A673 (cell line): ENCODE data around the gene CCNYL1. TPM values are rescaled to one million over a fixed set of nuclear protein-coding genes. Genes with fewer than 3 reads are reported as not detected.
"Not testable (repeated sequence)": the region's sequence is repeated elsewhere in the genome, so short reads cannot be mapped to it uniquely, and the experiment has no call there.

Experiments
- BruUV-seq: library from RNA; stranded (reverse); fragments of 400-500 nt; replicated peaks from 2 replicates; lab custom pipeline; 2021; lab: Mats Ljungman, UMichigan
- CTCF ChIA-PET: fragments of 300-600 bp; sonication (Branson Sonifier 250); formaldehyde crosslinking; loops from one replicate; lab custom pipeline; 2022; ENCODE audit warnings: antibody characterized with exemption; lab: Charles Lee
- POLR2A ChIA-PET: fragments of 300-600 bp; sonication (Branson Sonifier 250); formaldehyde crosslinking; loops from one replicate; lab custom pipeline; 2022; ENCODE audit warnings: antibody characterized with exemption; ENCODE audit not compliant: low non-redundant PET; lab: Charles Lee
- DNase-seq: peaks from one replicate; pipeline ENCODE4 v3.0.0-alpha.2; 2015; ENCODE audit warnings: low spot score
- H3K27ac ChIP-seq: fragments of 200-600 bp; sonication (generic); 2 replicates; pipeline ENCODE4 v1.5.1; 2016; ENCODE audit warnings: mixed run types, low read depth, mild to moderate bottlenecking, mixed read lengths, antibody characterized with exemption, low read length; ENCODE audit not compliant: poor library complexity, severe bottlenecking
- H3K27me3 ChIP-seq: fragments of 200-600 bp; sonication (generic); replicated peaks from 2 replicates; pipeline ENCODE4 v1.6.1; 2017; ENCODE audit warnings: mixed run types, low read depth, mild to moderate bottlenecking, mixed read lengths, antibody characterized with exemption, low read length; ENCODE audit not compliant: insufficient read depth, poor library complexity
- H3K36me3 ChIP-seq: fragments of 200-600 bp; sonication (generic); 2 replicates; pipeline ENCODE4 v1.6.1; 2016; ENCODE audit warnings: mixed run types, mild to moderate bottlenecking, mixed read lengths, antibody characterized with exemption, low read length; ENCODE audit not compliant: insufficient read depth, poor library complexity, severe bottlenecking
- H3K4me1 ChIP-seq: fragments of 200-600 bp; sonication (generic); 2 replicates; pipeline ENCODE4 v1.6.1; 2017; ENCODE audit warnings: mixed run types, mild to moderate bottlenecking, mixed read lengths, antibody characterized with exemption, low read length; ENCODE audit not compliant: insufficient read depth, poor library complexity, severe bottlenecking
- H3K4me3 ChIP-seq: fragments of 200-600 bp; sonication (generic); 2 replicates; pipeline ENCODE4 v1.5.1; 2016; ENCODE audit warnings: low read depth, mixed run types, mild to moderate bottlenecking, mixed read lengths, low read length; ENCODE audit not compliant: poor library complexity, severe bottlenecking
- H3K9me3 ChIP-seq: fragments of 200-600 bp; sonication (generic); 2 replicates; pipeline ENCODE4 v1.6.1; 2016; ENCODE audit warnings: mixed run types, low read depth, mild to moderate bottlenecking, mixed read lengths, antibody characterized with exemption, low read length; ENCODE audit not compliant: poor library complexity, severe bottlenecking
- CTCF ChIP-seq: fragments of 300-800, 200-600 bp; sonication (generic); conservative IDR thresholded peaks from 2 replicates; pipeline ENCODE4 v1.5.1; 2017; ENCODE audit warnings: low read depth, mild to moderate bottlenecking, antibody characterized with exemption, low read length, moderate library complexity, mixed read lengths
- EZH2 ChIP-seq: fragments of 200-600 bp; sonication (generic); IDR thresholded peaks from 2 replicates; pipeline ENCODE4 v1.6.1; 2017; ENCODE audit warnings: borderline replicate concordance, low read depth, mild to moderate bottlenecking, mixed read lengths, antibody characterized with exemption, low read length; ENCODE audit not compliant: poor library complexity, severe bottlenecking
- intact Hi-C: fragments of 100-400 bp; cut with micrococcal nuclease; formaldehyde crosslinking; loops from one replicate; pipeline ENCODE4 v1.10.0; 2022; ENCODE audit not compliant: unreplicated experiment
- total RNA-seq: library from RNA; stranded (reverse); gene quantifications from 2 replicates; pipeline ENCODE4 v1.2.3, GENCODE V29; 2021

The CCNYL1 gene
- total RNA-seq, 1 experiment from 2014 or later = 12.8 TPM

- POLR2A ChIA-PET = no interaction called here
- H3K36me3 ChIP-seq = no peaks in the 10 kb centered on the region
- no TSS peak for BruUV-seq
Observed at GRCh38 chr2:207760453-207760852, 49.0 kb downstream of the CCNYL1 start.

GRCh38 chr2:207761426-207761825 is 50.0 kb downstream of the CCNYL1 start:
- intact Hi-C loops, BruUV-seq: not testable (repeated sequence)

More at GRCh38 chr2:207760453-207760852, 49.0 kb downstream of the CCNYL1 start:
- no peak for DNase-seq
- TF ChIP-seq CTCF = no peak
- TF ChIP-seq EZH2 = no peak
- CTCF ChIA-PET = no interaction called here
- intact Hi-C loops = no loop called here
- H3K27ac ChIP-seq = no peak overlapping the region
- H3K4me1 ChIP-seq = peaks cover 3% of the 10 kb centered on the region
- no peaks in the 10 kb centered on the region for H3K27me3 ChIP-seq
- no peak overlapping the region for H3K4me3 ChIP-seq
- H3K9me3 ChIP-seq = no peaks in the 10 kb centered on the region

GRCh38 chr2:207762146-207762545 is 50.7 kb downstream of the CCNYL1 start:
- ChIA-PET POLR2A (no interaction called here), CTCF (no interaction called here)
- Histone ChIP-seq H3K4me3 (no peak overlapping the region), H3K36me3 (no peaks in the 10 kb centered on the region), H3K4me1 (peaks cover 7% of the 10 kb centered on the region), H3K27me3 (no peaks in the 10 kb centered on the region), H3K27ac (no peak overlapping the region), H3K9me3 (no peaks in the 10 kb centered on the region)
- TF ChIP-seq EZH2 (no peak), CTCF (no peak)
- BruUV-seq = no TSS peak
- DNase-seq = no peak
- intact Hi-C loops = no loop called here

More at GRCh38 chr2:207761426-207761825, 50.0 kb downstream of the CCNYL1 start:
- CTCF ChIA-PET, H3K27me3 ChIP-seq, H3K4me3 ChIP-seq, H3K4me1 ChIP-seq, DNase-seq, POLR2A ChIA-PET, H3K36me3 ChIP-seq, H3K27ac ChIP-seq, H3K9me3 ChIP-seq: not testable (repeated sequence)

- Histone ChIP-seq H3K27ac (no peak overlapping the region), H3K4me1 (peaks cover 7% of the 10 kb centered on the region), H3K9me3 (no peaks in the 10 kb centered on the region), H3K4me3 (no peak overlapping the region), H3K36me3 (no peaks in the 10 kb centered on the region), H3K27me3 (no peaks in the 10 kb centered on the region)
- BruUV-seq = no TSS peak
- intact Hi-C loops = no loop called here
- DNase-seq = no peak
- TF ChIP-seq CTCF = no peak
- TF ChIP-seq EZH2 = no peak
- ChIA-PET POLR2A (no interaction called here), CTCF (no interaction called here)
Observed at GRCh38 chr2:207763303-207763917, 52.0 kb downstream of the CCNYL1 start.
